Esophagus squamous epithelium (tissue), 4 donors: ENCODE data around the gene RGS7.

Experiments
- CTCF ChIP-seq, 6 experiments: fragments of 450-650 bp in 4 of 6; fragments of 200-600 bp in 2 of 6; sonication (generic) in 2 of 6; IDR thresholded peaks; one replicate each; pipeline ENCODE4 v1.5.1; 2016 to 2019; ENCODE audit warnings: antibody characterized with exemption in 6 of 6, mild to moderate bottlenecking in 4 of 6, moderate library complexity in 4 of 6
- POLR2A ChIP-seq, 4 donors: fragments of 450-650 bp; IDR thresholded peaks; one replicate each; pipeline ENCODE4 v1.6.1; 2017; ENCODE audit warnings: antibody characterized with exemption in 4 of 4, mild to moderate bottlenecking in 4 of 4, moderate library complexity in 3 of 4

- TF ChIP-seq CTCF (IDR thresholded peaks at IDR 0.05): no peak
- no peak for TF ChIP-seq POLR2A (IDR thresholded peaks at IDR 0.05)
These were observed 137.6 kb downstream of the RGS7 start for GRCh38 chr1:241219449-241219848.
